Small intestine (tissue), 7 donors: ENCODE data around the gene ABCB7. TPM values are rescaled to one million over a fixed set of nuclear protein-coding genes. Genes with fewer than 3 reads are reported as not detected.

Source experiments
- DNase-seq, 2 donors: peaks; one replicate each; pipeline versions ENCODE4 v3.0.0 to v3.0.0-alpha.2; 2013
- FAIRE-seq: peaks from 2 replicates; lab custom pipeline; 2012; peaks lifted over from hg19 to GRCh38; lab: Jason Lieb, UNC
- H3K27ac ChIP-seq, 3 donors: one replicate each; pipeline ENCODE4 v1.5.1; 2013; ENCODE audit warnings: low read length in 2 of 3, mild to moderate bottlenecking in 2 of 3, control low read depth in 1 of 3, inconsistent platforms in 1 of 3, low read depth in 1 of 3, moderate library complexity in 1 of 3
- H3K27me3 ChIP-seq, 3 donors: one replicate each; pipeline ENCODE4 v1.6.1; 2013; ENCODE audit warnings: low read length in 3 of 3, inconsistent platforms in 1 of 3; ENCODE audit not compliant: control insufficient read depth in 3 of 3, insufficient read depth in 3 of 3
- H3K36me3 ChIP-seq, 3 donors: one replicate each; pipeline ENCODE4 v1.6.1; 2013; ENCODE audit warnings: low read length in 3 of 3, inconsistent platforms in 1 of 3, low read depth in 1 of 3, mild to moderate bottlenecking in 1 of 3, moderate library complexity in 1 of 3; ENCODE audit not compliant: control insufficient read depth in 3 of 3, insufficient read depth in 2 of 3
- H3K4me1 ChIP-seq, 3 donors: one replicate each; pipeline ENCODE4 v1.6.1; 2013; ENCODE audit warnings: low read length in 2 of 3, inconsistent platforms in 1 of 3, low read depth in 1 of 3, mild to moderate bottlenecking in 1 of 3, moderate library complexity in 1 of 3; ENCODE audit not compliant: control insufficient read depth in 3 of 3, insufficient read depth in 2 of 3
- H3K4me3 ChIP-seq, 3 donors: one replicate each; pipeline ENCODE4 v1.5.1; 2013; ENCODE audit warnings: low read length in 3 of 3, control low read depth in 1 of 3, inconsistent platforms in 1 of 3, low read depth in 1 of 3, mild to moderate bottlenecking in 1 of 3, moderate library complexity in 1 of 3
- H3K9me3 ChIP-seq, 2 donors: one replicate each; pipeline ENCODE4 v1.6.1; 2013; ENCODE audit warnings: low read depth in 1 of 2, low read length in 1 of 2; ENCODE audit not compliant: control insufficient read depth in 2 of 2, insufficient read depth in 1 of 2
- WGBS, 3 donors: extraction: QIAGEN DNeasy Blood & Tissue Kit; methylation state at CpG; one replicate each; pipeline ENCODE4 v1.1.7; 2013; 5-methylcytosine and 5-hydroxymethylcytosine counted together
- polyA plus RNA-seq, 4 donors: library from polyadenylated mRNA; stranded (reverse) in 3 of 4; unstranded in 1 of 4; fragments of 200-250 nt in 3 of 4; fragments of 120-200 nt in 1 of 4; gene quantifications; one replicate each; pipeline versions ENCODE4 v1.2.1 to v1.2.3, GENCODE V29; 2013
- donor health status: healthy with polysubstance abuse.
- donor health status: control.
- donor health status: control.
- donor health status: Bipolar disorder and iron deficiency.
- donor health status: healthy.

The ABCB7 gene
- polyA plus RNA-seq, 4 donors, result 8.1 to 38.9 (median 12.3) TPM

DNA sequence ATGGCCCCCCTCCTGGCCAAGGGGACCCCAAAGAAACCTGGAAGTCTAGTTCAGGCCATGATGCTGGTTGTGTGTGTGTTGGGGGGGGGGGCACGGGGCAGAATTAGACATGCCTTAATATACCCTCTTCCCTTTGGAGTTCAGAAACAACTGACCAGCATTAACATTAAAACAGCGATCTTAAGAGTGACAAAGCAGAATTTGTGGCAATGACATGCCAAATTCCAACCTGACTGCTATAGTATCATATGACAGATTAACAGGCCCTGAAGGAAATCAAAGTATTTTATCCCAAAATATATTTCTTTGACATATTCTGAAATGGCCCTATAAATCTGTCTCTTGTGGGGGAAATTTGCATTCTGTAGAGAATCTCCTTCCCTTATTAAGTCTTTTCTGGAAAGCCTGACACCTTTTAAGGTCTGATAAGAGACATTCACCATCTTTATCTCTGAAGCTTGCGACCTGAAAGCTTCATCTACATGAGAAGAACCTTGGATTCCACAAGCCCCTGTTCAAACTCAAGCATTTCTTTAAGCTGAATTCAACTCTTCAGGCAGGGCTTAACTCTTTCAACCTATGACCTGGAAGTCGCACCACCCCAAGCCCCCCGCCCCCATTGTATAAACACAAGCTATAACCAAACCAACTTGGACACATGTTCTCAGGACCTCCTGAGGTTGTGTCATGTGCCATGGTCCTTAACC is 40.2 kb downstream of the ABCB7 start:
- H3K9me3 ChIP-seq, result no peaks in the 10 kb centered on the region
- no peaks in the 10 kb centered on the region for H3K36me3 ChIP-seq
- WGBS, 3 donors, result 81 to 94% (median 88%) methylated on average over 5 of the region's 5 CpGs
- FAIRE-seq, result no peak
- H3K4me3 ChIP-seq, result no peak overlapping the region
- H3K27me3 ChIP-seq, result no peaks in the 10 kb centered on the region
- no peaks in the 10 kb centered on the region for H3K4me1 ChIP-seq
- DNase-seq, result no peak
- H3K27ac ChIP-seq, result no peak overlapping the region

DNA sequence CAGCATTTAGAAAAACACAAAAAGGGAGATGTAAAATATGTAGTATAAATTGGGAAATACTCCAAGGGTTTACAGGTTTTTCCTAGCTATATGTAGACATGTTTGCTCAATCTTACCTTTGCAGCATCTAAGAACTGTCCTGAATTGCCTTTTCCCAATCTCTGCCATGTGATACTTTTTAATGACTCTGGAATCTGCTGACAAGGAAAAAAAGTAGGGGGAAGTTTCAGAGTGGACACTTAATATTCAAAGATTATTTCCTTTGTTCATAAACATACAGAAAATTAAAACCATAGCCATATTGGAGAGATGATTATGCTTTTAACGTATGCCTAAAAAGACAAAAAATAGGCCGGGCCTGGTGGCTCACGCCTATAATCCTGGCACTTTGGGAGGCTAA is 41.4 kb downstream of the ABCB7 start:
- 91 to 96% (median 93%) methylated on average over 3 of the region's 3 CpGs for WGBS, 3 donors
- no peak overlapping the region for H3K4me3 ChIP-seq
- no peak for FAIRE-seq
- H3K27me3 ChIP-seq, result no peaks in the 10 kb centered on the region
- no peaks in the 10 kb centered on the region for H3K4me1 ChIP-seq
- no peaks in the 10 kb centered on the region for H3K9me3 ChIP-seq
- no peak overlapping the region for H3K27ac ChIP-seq
- DNase-seq, result peak in 1 of 2 donors; percentile 2
- no peaks in the 10 kb centered on the region for H3K36me3 ChIP-seq

DNA sequence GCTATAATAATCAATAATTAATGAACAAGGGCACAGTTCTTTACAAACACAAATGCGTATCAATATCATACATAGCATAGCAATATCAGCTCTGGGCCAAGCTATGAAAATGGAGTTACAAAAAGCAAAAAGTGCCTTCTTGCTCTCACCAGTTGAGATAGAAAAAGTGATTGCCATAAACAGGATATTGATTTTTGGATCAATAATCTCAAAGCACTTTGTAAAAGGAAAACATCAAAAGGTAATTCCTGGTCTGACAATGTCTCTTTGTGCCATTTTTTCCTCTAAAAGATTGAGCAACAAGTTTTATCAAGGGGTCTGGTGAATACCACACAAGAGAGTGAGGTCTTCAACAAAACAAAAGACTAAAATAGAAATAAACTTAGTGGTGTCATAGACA is 42.4 kb downstream of the ABCB7 start:
- H3K27me3 ChIP-seq, result no peaks in the 10 kb centered on the region
- H3K27ac ChIP-seq, result no peak overlapping the region
- H3K4me1 ChIP-seq, result no peaks in the 10 kb centered on the region
- H3K36me3 ChIP-seq, result no peaks in the 10 kb centered on the region
- no peak overlapping the region for H3K4me3 ChIP-seq
- 89 to 100% (median 96%) methylated on average over 1 of the region's 1 CpG for WGBS, 3 donors
- DNase-seq (no peak), FAIRE-seq (no peak)
- H3K9me3 ChIP-seq, result no peaks in the 10 kb centered on the region

DNA sequence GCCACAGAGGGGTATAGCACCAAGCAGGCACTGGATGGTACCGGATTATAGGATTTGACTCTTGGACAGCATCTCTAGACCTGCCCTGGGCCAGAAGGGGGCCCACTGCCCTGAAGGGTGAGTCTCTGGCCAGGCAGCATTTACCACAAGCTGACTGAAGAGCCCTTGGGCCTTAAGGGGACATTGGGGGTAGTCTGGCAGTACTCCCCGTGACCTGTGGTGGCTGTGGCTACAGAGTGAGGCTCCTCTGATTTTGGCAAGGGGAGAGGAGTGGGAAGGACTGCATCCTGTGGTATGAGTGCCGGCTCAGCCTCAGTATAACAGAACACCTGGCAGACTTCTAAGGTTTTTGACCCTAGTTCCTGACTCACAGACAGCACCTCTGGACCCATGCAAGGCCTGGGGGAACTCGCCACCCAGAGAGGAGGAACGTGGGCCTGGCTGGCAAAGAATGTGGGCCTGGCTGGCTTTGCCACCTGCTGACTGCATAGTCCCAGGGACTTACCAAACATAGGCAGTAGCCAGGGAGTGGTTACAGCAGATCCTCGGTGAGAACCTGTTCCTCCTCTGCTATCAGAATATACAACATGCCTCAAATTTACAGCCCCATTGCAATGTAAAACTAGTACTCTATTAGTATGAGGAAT is 48.1 kb downstream of the ABCB7 start:
- DNase-seq (no peak), FAIRE-seq (no peak)
- WGBS, 3 donors, result 73 to 89% (median 89%) methylated on average over 6 of the region's 6 CpGs
- Histone ChIP-seq H3K4me3 (no peak overlapping the region), H3K36me3 (peaks cover 0 to 9% (median 0%) of the 10 kb centered on the region in 3 donors), H3K9me3 (no peaks in the 10 kb centered on the region), H3K4me1 (no peaks in the 10 kb centered on the region), H3K27me3 (no peaks in the 10 kb centered on the region), H3K27ac (no peak overlapping the region)

DNA sequence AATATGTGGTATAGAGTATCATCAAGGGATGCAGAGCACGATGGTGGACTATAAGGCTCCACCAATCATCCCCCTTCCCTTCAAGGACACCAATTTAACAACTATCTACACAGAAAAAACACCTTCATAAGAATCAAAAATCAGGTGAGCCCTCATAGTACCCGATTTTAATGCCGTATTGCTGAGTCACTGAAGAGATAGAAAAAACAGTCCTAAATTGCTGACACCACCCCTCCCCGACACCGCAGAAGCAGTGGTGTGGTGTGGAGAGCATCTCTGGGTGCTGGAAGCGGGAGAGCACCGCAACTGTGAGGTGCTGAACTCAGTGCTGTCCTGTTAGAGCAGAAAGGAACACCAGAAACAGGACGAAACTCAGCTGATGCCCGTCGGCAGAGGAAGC is 49.3 kb downstream of the ABCB7 start:
- H3K4me1 ChIP-seq, result no peaks in the 10 kb centered on the region

DNA sequence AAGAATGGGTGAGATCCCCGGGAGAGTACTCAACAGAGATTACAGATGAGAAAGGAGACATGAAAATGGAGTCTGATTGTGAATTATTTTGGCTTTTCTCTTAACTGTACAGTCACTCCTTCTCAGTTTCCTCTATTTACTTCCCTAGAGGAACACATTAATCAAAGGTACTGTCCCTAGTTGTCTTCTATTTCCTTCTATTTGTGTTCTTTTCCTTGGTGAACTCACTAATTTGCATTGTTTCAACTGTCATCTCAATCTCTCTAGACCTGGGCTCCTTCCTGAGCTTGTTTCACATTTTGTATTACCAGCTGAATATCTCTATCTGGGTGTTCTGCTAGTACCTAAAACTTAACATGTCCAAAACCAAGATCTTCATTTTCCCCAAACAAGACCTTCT is 59.8 kb downstream of the ABCB7 start:
- Histone ChIP-seq H3K27me3 (no peaks in the 10 kb centered on the region), H3K4me1 (no peaks in the 10 kb centered on the region)
- DNase-seq, result no peak

More for the DNA sequence above, 49.3 kb downstream of the ABCB7 start:
- DNase-seq, result no peak
- 81 to 96% (median 89%) methylated on average over 10 of the region's 10 CpGs for WGBS, 3 donors
- Histone ChIP-seq H3K36me3 (peaks cover 0 to 9% (median 0%) of the 10 kb centered on the region in 3 donors), H3K27me3 (no peaks in the 10 kb centered on the region), H3K4me3 (no peak overlapping the region), H3K27ac (no peak overlapping the region), H3K9me3 (no peaks in the 10 kb centered on the region)
- FAIRE-seq, result no peak

DNA sequence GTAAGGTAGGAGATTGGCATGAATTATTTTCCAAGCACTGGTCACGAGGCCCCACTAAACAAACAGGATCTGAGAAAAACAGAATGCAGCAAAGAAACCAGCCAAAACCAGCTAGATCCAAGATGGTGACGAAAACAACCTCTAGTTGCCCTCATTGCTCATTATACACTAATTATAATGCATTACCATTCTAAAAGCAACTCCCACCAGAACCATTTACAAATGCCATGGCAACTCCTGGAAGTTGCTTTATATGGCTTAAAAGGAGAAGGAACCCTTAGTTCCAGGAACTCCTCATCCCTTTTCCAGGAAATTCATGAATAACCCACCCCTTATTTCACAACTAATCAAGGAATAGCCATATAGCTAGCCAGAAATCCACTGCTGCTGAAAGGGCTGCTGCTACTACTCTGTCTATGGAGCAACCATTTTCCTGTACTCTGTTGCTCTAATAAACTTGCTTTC is 69.3 kb downstream of the ABCB7 start:
- no peaks in the 10 kb centered on the region for H3K9me3 ChIP-seq
- WGBS, 3 donors, result 55 to 90% (median 82%) methylated on average over 2 of the region's 2 CpGs
- no peak overlapping the region for H3K4me3 ChIP-seq
- no peaks in the 10 kb centered on the region for H3K4me1 ChIP-seq
- no peaks in the 10 kb centered on the region for H3K27me3 ChIP-seq
- DNase-seq (no peak), FAIRE-seq (no peak)
- H3K36me3 ChIP-seq, result no peaks in the 10 kb centered on the region
- H3K27ac ChIP-seq, result no peak overlapping the region

More for the DNA sequence above, 59.8 kb downstream of the ABCB7 start:
- no peak for FAIRE-seq
- no peaks in the 10 kb centered on the region for H3K36me3 ChIP-seq
- WGBS, 3 donors, result 50 to 100% (median 86%) methylated on average over 1 of the region's 1 CpG
- no peak overlapping the region for H3K4me3 ChIP-seq
- H3K9me3 ChIP-seq, result no peaks in the 10 kb centered on the region
- H3K27ac ChIP-seq, result no peak overlapping the region

DNA sequence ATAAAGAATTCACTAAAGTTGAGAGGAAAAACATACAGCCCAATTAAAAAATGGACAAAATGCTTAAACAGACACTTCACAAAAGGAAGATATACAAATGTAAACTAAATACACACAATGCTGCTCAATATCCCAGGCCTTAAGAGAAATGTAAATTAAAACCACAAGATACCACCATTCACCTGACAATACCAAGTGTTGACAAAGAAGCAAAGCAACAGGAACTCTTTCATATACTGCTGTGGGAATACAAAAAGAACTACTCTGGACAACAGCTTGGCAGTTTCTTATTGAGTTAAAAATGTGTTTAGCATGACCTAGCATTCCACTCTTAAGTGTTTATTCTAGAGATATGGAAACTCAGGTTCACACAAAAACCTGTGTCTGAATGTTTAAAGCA is 71.3 kb downstream of the ABCB7 start:
- no peaks in the 10 kb centered on the region for H3K4me1 ChIP-seq
- H3K4me3 ChIP-seq, result no peak overlapping the region
- no peak overlapping the region for H3K27ac ChIP-seq
- no peaks in the 10 kb centered on the region for H3K36me3 ChIP-seq
- FAIRE-seq (no peak), DNase-seq (no peak)
- H3K9me3 ChIP-seq, result no peaks in the 10 kb centered on the region
- H3K27me3 ChIP-seq, result no peaks in the 10 kb centered on the region
